AG08395 (cell line): ENCODE results near the gene MDK.

ENCODE experiments used
- DNase-seq: peaks from one replicate; pipeline ENCODE4 v3.0.0; 2012; ENCODE audit warnings: mixed read lengths, low spot score

MDK gene

DNA sequence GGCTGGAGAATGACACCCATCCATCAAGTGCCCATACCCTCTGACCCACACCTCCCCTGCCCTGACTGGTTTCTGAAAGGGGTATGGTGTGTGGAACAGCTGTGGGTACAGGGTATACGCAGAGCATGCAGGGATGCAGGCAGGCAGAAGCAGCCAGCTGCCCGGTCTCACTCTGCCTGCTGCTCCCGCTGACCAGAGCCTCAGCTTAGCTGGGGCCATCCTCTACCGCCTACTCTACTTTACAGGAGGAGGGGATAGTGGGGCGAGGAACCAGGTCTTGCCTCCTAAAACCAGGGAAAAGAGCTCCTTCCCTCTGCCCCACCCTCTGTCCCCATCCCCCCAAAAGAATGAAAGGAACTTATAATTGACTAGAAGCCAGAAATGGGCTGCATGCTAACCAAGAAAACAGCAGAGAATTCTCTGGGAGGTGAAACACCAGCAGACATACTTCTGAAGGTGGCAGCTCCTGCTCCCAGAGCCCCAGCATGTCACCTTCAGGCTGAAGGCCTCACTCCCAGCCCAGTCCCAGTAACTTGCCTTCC is 23.1 kb downstream of the MDK start:
- no peak for DNase-seq

DNA sequence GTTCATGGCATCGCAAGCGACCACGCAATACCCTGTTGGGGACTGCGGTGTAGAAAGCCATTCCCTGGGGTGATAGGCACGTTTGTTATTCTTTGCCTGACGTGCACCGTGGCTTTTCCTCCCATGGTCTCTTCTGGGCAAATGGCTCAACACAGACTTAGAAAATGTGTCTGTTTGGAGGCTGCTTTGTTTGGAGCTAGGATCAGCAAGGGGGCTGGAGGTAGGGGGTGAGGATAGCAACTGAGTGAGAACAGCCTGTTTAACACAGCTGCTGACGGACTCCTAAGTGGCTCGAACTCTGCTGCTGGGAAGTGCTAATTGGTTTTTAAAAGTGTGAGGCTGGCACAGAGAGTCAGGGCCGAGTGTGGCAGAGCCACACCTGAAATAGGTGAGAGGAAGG is 26.2 kb downstream of the MDK start:
- no peak for DNase-seq

DNA sequence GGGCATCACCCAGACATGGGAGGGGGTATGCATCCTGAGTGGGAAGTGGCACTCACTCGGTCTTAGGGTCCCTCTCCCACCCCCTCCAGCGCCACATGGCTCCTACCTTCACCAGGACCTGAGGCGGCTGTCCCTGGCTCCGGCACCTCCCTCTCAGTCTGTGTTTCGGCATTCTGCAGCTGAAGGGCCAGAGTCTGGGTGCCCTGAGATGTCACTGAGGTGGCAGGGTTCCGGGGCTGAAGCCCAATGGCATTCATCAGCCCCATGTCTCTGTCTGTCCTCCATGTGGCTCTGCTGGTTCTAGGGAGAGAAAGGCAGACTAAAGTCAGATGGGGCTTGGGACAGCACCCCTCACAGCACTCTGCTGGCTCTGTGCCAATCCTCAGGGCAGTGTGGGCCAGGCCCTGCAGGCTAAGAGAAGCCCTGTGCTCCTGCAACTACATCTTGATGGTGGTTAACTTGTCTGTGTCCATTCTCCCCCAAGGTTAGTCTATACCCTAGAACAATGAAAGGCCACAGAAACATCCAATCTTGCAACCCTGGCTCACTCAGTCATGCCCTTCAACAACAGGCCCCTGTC is 27.0 kb downstream of the MDK start:
- DNase-seq: no peak

DNA sequence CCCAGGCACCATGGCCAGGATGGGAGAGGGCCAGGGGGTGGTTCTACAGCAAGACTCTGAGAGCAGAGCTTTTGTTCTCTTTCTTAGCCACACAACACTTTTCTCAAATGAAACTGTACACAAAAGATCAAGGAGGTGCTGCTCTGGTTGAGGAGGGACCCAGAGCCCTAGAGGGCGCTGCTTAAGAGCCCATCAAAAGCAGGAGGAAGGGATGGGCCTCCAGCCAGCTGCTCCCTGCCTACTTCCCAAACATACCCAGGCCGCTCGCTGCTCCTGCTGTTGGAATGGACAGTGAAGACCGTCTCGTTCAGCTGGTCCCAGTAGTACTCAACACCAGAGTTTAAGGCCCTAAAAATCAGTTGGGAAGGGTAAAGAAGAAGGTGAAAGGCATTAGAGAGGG is 28.6 kb downstream of the MDK start:
- DNase-seq: no peak

DNA sequence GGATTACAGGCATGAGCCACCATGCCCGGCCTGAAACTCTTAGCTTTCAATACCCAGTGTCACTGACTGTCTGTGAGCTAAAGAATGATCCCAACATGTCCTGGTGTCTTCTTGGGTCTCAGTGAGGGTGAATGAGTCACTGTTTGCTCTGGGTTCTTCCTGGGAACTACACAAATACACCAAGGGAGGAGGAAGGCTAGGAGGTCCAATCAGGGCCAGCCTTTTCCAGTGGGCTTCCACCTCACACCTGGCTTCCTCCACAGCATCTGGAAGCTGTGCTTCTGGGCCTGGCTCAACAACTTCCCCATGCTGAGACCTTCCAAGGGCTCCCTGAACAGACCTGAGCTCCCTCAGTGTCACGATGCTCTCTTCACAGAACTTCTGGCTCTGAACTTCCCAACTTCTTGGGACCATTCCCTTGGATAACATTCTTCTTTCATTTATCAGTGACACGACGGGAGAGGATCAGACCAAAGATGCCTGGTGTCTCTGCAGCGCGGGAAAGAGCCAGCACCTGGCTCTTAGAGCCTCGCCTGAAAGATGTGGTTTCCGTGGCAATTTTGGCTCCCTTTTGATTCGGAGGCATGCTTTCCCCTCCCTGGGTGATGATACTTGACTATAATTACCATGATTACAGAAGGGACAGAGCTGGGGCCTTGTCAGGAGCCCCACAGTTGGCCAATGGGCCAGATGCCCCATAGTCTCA is 32.4 kb downstream of the MDK start:
- no peak for DNase-seq

DNA sequence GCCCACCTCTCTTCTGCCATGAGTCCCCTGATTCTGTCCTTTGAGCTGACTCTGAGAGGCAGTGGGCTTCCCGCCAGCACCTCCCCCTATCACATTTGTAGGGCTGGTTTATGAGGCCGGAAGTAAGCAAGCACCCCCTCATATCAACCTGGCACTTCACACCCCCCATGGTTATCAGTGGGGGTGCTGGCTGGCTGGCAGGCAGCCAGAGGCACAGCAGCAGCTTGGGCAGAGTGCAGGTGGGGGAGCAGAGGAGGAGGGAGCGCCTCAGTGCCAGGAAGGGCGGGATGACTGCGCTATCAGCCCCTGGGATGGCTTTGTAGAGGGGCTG is 33.0 kb downstream of the MDK start:
- no peak for DNase-seq

DNA sequence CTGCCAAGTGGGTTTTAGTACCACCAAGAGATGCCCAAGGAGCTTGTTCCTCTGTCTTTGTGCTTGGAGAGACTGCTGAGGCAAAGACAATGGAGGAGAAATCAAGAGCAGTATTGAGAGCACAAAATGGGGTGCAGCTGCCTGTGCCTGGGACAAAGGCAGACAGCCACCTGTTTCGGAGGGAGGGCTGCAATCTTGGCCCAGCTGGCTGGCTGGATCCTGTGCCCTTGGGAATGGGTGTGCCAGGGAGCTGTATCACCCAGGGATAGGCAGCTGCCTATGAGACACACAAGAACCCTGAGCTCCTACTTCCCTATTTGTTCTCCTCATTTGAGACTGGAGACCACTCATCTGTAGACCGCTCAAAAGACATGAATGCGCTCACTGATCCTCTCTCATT is 33.4 kb downstream of the MDK start:
- no peak for DNase-seq

DNA sequence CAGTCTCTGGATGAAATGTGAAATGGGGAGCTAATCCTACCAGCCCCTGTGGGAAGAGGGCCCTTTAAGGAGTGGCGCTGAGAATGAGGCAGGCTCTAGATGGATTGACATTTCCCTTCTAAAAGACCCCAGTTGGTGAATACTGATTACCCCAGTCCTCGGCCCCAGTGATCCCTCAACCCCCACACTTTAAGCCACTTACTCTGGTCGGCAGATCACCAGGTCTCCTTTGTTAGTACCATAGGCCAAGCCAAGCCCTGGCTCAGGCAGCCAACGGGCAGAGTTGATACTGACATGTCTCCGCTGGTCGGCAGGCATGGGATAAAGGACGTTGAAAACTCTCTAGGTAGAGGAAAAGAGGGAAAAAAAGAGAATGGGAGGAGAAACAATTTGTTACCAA is 36.2 kb downstream of the MDK start:
- DNase-seq: no peak

DNA sequence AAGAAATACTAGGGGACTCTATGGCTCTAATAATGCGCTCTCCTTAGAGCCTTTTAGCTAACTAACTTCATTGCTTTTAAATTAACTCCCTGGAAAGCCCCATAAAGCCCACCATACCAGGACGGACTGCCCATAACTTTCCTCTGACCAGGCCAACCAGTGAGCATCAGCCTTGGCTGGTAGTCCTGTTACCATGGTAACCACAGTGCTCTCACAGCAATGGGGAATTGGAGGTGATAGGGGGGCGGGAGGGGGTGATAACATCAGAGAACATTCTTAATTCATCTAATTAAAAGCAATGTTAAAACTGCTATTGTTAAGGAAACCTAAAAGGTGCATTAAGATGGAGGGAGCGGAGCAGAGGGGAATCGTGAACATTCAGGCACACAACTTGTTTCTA is 37.3 kb downstream of the MDK start:
- no peak for DNase-seq

DNA sequence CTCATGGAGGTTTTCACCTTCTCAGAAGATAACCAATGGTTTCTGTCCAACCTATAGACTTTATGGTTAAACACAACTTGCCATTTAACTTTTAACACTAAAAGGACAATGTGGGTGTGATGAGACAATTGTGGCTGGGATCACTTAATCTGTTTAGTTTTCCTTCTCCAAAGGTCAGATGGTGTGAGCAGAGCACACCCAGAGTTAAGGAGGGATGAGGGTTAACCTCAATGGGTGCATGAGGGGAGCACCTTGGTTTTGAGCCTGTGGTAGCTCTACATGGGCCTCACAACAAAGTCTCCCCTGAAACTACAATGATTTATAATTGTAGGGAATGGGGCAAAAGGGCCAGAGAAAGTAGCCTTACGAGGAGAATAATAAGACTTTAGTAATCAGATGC is 39.0 kb downstream of the MDK start:
- no peak for DNase-seq

DNA sequence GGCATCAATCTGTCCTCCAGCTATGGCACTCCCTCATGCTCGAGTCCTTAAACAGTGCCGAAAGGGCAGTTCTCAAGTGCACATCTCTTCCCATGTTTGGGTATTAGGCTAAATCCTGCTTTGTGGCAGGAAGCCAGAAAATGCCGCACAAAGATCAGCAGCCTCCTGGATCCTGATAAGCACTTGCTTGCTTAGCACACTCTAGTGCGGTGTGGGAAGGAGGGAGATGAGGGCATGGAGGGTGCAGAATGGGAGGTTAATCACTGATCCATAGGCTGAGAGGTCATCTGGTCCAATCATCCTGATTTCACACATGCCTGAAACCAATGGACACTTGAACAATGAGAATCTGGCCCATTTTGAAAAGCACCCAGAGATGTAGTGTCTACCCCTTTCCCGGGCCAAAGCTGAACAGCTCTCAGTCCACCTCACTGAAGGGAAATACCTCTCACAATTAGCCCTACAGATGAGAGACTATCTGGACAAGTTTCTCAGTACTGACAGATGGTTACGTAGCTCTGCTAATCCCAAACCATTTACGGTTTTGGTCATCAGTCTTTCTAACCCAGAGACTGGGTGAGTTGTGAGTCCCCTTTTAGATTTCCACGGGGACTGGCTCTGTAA is 39.9 kb downstream of the MDK start:
- DNase-seq: no peak

DNA sequence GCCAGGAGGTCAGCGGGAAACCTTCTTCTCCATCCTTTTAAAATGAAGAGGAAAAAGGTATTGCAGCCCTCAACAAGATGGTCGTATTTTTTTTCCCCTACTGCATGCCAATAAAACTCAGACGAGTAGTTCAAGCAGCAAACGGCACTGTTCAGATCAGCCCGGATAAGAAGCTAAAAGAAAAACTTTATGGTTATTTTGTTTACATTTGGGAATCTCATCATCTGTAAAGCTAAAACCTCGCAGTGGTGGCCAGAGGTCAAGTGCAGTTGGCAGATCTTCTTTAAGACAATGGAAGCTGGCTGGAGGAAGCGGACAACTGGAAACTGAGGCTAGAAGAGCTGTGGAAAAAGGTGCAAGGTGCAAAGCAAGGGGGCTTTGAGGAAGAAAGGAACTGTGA is 41.1 kb downstream of the MDK start:
- no peak for DNase-seq

DNA sequence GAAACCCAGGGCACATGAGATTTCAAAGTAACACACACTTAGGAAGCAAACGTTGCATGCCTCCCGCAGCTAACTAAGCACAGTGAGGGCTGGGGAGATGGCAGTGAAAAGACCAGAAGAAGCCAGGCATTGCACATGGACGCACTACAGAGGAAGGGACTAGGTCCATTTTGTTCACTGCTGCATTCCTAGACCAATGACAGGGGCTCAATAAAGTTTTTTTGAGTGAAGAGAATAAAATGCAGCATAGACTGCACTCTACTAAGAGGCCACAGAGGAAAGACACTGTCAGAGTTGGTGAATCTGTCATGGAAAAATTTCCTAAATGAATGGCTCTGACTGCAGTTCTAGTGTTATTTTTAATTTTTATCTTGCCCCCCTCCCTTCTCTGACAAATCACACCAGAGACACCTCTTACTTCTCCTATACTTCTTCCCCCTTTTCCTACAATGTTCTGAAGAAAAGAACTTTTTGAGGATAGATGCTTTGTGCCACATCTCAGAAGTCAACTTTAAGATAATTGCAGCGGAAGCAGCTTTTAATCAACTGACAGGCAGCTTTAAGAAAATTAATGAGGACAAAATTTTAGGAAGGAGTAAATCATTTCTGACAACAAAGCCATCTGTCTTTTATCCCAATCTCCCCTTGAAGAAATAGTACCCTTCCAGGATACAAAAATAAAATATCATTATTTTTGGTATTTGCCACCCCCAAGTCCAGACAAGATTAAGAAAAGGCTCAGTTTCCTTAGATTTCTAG is 44.9 kb downstream of the MDK start:
- no peak for DNase-seq

DNA sequence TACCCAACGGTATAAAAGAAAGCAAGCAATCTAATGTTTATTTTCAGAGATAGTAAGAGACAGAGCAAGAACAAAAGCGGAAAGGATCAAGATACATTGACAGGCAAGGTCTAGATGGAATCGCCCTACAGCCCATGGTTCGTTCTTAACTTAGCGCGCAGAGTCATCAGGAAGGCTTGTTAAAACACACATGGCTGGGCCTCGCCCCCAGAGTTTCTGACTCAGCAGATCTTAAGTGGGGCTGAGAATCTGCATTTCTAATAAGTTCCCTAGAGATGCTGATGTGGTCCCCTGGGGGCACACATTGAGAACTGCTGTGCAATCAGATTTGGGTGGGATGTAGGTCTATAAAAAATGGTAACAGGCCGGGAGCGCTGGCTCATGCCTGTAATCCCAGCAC is 45.9 kb downstream of the MDK start:
- no peak for DNase-seq

DNA sequence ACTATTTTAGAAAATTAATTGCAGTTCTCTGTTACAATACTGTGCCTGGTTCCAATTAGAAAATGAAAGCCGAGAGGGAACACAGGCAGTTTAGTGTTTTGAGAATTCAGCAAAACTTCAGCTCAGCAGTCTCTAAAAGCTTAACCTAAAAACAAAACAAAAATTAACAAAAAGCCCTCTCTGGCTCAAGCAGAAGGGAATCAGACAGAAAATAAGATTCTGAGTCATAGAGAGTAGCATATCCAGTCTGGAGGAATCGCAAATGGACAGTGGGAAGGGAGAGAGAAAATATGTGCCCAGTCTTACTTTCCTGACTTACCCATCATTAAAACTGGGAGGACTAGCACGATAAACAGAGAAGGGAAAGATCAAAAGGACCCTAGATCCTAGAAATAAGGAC is 48.2 kb downstream of the MDK start:
- DNase-seq: peak; percentile 30

DNA sequence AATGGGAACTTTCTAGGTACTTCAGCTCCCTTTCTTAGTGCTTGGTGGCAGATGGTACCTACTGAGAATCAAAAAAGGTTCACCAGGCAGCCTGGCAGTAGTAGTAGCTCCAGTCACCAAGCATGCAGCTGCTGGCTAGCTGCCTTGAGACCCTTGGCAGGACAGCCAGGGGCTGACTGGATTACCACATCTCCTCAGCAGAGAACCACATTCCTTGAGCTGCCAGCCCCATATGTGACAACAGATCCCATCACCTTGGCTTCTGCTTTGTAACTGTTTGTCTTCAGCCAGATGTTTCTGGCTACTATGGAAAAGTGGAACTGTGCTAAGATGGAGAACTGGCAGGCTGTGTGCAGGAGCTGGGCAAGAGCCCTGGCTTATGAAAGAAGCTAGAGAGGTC is 49.7 kb downstream of the MDK start:
- no peak for DNase-seq
